Activated CD4-positive, alpha-beta memory T cell treated with anti-CD3 and anti-CD28 coated beads for 36 hours (primary cell): Measurements from ENCODE around the gene HIC1. TPM values are rescaled to one million over a fixed set of nuclear protein-coding genes. Genes with fewer than 3 reads are reported as not detected.

Source experiments
- CTCF ChIA-PET: fragments of 350-600 bp; sonication (Branson Sonifier 250); formaldehyde crosslinking; loops from one replicate; lab custom pipeline; 2021; ENCODE audit warnings: antibody characterized with exemption, inconsistent platforms; lab: Charles Lee
- POLR2A ChIA-PET: fragments of 350-600 bp; sonication (Branson Sonifier 250); formaldehyde crosslinking; loops from one replicate; lab custom pipeline; 2021; ENCODE audit warnings: antibody characterized with exemption; lab: Charles Lee
- DNase-seq: peaks from one replicate; pipeline ENCODE4 v3.0.0-alpha.2; 2020
- H3K27ac Mint-ChIP-seq: one replicate; pipeline ENCODE4 v1.8.0; 2021; ENCODE audit warnings: mixed read lengths
- H3K27me3 Mint-ChIP-seq: one replicate; pipeline ENCODE4 v1.8.0; 2021; ENCODE audit warnings: mixed read lengths
- H3K36me3 Mint-ChIP-seq: one replicate; pipeline ENCODE4 v1.8.0; 2021; ENCODE audit warnings: mixed read lengths
- H3K4me1 Mint-ChIP-seq: one replicate; pipeline ENCODE4 v1.8.0; 2021; ENCODE audit warnings: low read depth, mixed read lengths
- H3K4me3 Mint-ChIP-seq: one replicate; pipeline ENCODE4 v1.8.0; 2021; ENCODE audit warnings: mild to moderate bottlenecking, mixed read lengths
- H3K9me3 Mint-ChIP-seq: one replicate; pipeline ENCODE4 v1.8.0; 2021; ENCODE audit warnings: mixed read lengths
- intact Hi-C: fragments of 100-400 bp; cut with micrococcal nuclease; formaldehyde crosslinking; loops from one replicate; pipeline ENCODE4 v1.15.1; 2023
- total RNA-seq, 2 experiments: library from RNA; stranded (reverse); gene quantifications; one replicate each; pipeline ENCODE4 v1.2.3, GENCODE V29; 2021

HIC1 gene
- total RNA-seq, 2 experiments from 2014 or later, result 13.1 to 13.2 TPM

DNA sequence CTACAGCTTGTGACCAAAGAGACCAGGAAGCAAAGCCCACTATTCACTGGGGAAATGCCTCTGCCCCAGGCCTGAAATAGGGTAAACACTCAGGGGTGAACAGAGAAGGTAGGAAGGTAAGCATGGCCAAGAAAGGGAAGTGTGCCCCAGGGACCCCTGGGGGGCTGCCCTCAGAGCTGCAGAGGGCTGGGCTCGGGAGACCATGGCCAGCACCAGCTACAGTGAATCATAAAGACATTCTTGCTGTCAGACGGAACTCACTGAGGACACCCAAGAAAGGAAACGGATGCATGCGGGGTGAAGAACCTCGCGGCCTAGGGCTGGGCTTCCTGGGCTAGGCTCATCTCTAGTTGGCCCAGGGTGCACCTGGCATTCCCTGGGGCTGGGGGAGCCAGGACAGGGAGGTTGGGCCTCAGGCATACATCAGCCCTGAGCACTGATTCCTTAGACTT lies 9.6 kb downstream of the HIC1 start:
- POLR2A ChIA-PET, result interaction anchor here (2.0 kb wide), 1 partner anchor 9 kb away, joined by 12 read pairs; the partner anchor contains the start of gene HIC1

DNA sequence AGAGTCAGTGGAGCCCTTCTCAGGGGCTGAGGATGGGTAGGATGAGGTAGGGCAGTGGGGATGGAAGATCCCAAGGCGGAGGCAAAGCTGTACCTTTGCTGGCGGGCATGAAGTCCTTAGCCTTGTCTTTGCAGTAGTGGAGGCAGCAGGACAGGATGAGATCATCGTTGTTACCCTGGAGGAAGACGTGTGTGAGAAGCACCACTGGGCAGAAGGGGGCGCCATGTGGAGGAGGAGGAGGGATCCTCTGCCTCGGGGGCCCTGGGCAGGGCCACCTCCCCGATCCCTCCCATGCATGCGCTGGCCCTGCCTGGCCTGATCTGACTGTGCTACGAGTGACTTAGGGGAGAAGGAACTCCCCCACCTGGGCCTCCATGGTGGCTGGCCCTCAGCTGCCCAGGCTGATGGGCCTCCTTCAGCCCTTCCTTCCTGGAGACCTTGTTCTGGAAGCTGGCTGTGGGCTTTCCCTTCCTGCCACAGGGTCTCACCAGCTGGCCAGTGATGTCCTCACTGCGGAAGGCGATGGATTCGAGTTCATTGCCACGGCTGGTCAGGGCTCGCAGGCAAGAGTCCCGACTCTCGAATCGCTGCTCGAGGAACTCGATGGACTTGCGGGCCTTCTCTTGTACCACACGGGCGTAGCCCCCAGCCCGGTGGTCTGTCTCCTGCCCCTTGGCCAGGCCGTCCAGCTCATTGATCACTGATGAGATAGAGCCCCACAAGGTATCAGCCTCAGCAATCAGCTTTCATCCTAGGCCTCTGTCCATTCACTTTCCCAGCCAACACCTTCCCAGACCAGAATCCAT lies 10.3 kb downstream of the HIC1 start:
- intact Hi-C loops, result no loop called here
- POLR2A ChIA-PET, result interaction anchor here (2.0 kb wide), 1 partner anchor 9 kb away, joined by 12 read pairs; the partner anchor contains the start of gene HIC1
- Mint-ChIP-seq H3K36me3 (peaks cover 76% of the 10 kb centered on the region), H3K9me3 (no peaks in the 10 kb centered on the region), H3K27me3 (peaks cover 2% of the 10 kb centered on the region), H3K27ac (no peak overlapping the region), H3K4me1 (peaks cover 29% of the 10 kb centered on the region), H3K4me3 (no peak overlapping the region)
- CTCF ChIA-PET, result interaction anchor here (0.7 to 8.3 kb wide), 9 partner anchors 9 to 180 kb away, joined by 3 to 122 read pairs (median 5); partner anchors contain the start of gene HIC1
- DNase-seq, result peak; percentile 89

More for the DNA sequence above, 9.6 kb downstream of the HIC1 start:
- peaks cover 25% of the 10 kb centered on the region for H3K4me1 Mint-ChIP-seq
- no peak for DNase-seq
- CTCF ChIA-PET, result interaction anchor here (1.0 to 8.3 kb wide), 7 partner anchors 8 to 181 kb away, joined by 3 to 122 read pairs (median 5); partner anchors contain the start of gene HIC1
- peaks cover 3% of the 10 kb centered on the region for H3K27me3 Mint-ChIP-seq
- intact Hi-C loops, result no loop called here
- peaks cover 73% of the 10 kb centered on the region for H3K36me3 Mint-ChIP-seq
- H3K27ac Mint-ChIP-seq, result no peak overlapping the region
- no peak overlapping the region for H3K4me3 Mint-ChIP-seq
- H3K9me3 Mint-ChIP-seq, result no peaks in the 10 kb centered on the region

DNA sequence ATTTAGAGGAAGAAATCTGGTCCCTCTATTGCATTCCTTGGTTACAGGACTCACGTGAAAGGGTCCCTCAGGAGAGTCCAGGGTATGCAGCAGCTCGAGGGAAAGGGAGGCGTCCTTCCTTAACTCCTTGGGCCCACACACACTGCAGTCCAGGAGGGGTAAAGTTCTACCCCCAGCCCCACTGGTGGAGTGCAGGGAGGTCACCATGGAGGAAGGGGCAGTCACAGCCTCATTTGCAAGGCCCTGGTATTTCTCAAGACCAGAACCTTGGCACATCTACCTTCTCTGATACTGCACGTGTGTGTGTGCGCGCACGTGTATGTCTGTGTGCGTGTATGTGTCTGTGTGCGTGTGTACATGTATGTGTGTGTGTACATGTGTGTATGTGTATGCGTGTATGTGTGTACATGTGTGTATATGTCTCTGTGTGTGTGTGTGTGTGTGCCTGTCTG lies 11.1 kb downstream of the HIC1 start:
- Mint-ChIP-seq H3K27me3 (peaks cover 2% of the 10 kb centered on the region), H3K27ac (no peak overlapping the region), H3K4me1 (peaks cover 36% of the 10 kb centered on the region), H3K4me3 (no peak overlapping the region), H3K36me3 (peaks cover 70% of the 10 kb centered on the region), H3K9me3 (no peaks in the 10 kb centered on the region)
- CTCF ChIA-PET, result interaction anchor here (1.2 to 8.3 kb wide), 4 partner anchors 9 to 179 kb away, joined by 5 to 122 read pairs (median 20); partner anchors contain the start of gene HIC1
- intact Hi-C loops, result no loop called here
- POLR2A ChIA-PET, result interaction anchor here (1.1 to 2.0 kb wide), 2 partner anchors 10 to 11 kb away, joined by 4 to 12 read pairs; partner anchors contain the start of gene HIC1
- no peak for DNase-seq

- CTCF ChIA-PET, result interaction anchor here (4.3 to 8.3 kb wide), 2 partner anchors 11 to 178 kb away, joined by 36 to 122 read pairs; partner anchors contain the start of gene HIC1
- Mint-ChIP-seq H3K4me1 (peaks cover 47% of the 10 kb centered on the region), H3K27me3 (peaks cover 2% of the 10 kb centered on the region), H3K36me3 (peaks cover 70% of the 10 kb centered on the region), H3K27ac (no peak overlapping the region), H3K4me3 (peak overlapping the region; percentile 24), H3K9me3 (no peaks in the 10 kb centered on the region)
- POLR2A ChIA-PET, result interaction anchor here (1.1 to 5.7 kb wide), 2 partner anchors 12 to 21 kb away, joined by 4 to 82 read pairs; partner anchors contain the start of gene HIC1
- no peak for DNase-seq
- intact Hi-C loops, result no loop called here
Measured at GRCh38 chr17:2067048-2067561, 12.2 kb downstream of the HIC1 start.

DNA sequence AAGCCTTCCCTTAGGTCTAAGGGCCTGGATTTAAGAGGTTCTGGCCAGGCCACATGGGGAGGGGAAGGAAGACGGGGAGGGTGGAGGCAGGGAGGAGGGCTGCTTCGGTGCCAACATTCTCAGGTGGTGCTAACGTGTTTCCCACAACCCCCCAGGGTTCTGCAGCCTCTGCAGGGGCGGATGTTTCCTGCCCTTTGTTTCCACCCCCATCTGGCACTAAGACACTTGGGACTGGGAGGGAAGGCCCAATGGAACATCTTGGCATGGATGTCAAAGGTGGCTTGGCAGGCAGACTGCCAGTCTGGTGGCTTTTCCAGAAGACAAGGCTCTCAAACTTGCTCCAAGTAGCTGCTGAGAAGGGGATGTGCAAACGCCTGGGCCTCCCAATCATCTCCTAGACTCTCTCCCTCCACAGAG lies 12.7 kb downstream of the HIC1 start:
- Mint-ChIP-seq H3K4me1 (peaks cover 49% of the 10 kb centered on the region), H3K27ac (no peak overlapping the region), H3K4me3 (peak overlapping the region; percentile 24), H3K36me3 (peaks cover 70% of the 10 kb centered on the region), H3K27me3 (peaks cover 2% of the 10 kb centered on the region), H3K9me3 (no peaks in the 10 kb centered on the region)
- intact Hi-C loops, result no loop called here
- POLR2A ChIA-PET, result interaction anchor here (5.7 kb wide), 1 partner anchor 20 kb away, joined by 82 read pairs; no protein-coding TSS in a partner anchor
- no peak for DNase-seq
- CTCF ChIA-PET, result interaction anchor here (3.4 to 8.3 kb wide), 3 partner anchors 11 to 178 kb away, joined by 28 to 122 read pairs (median 36); partner anchors contain the start of gene HIC1

DNA sequence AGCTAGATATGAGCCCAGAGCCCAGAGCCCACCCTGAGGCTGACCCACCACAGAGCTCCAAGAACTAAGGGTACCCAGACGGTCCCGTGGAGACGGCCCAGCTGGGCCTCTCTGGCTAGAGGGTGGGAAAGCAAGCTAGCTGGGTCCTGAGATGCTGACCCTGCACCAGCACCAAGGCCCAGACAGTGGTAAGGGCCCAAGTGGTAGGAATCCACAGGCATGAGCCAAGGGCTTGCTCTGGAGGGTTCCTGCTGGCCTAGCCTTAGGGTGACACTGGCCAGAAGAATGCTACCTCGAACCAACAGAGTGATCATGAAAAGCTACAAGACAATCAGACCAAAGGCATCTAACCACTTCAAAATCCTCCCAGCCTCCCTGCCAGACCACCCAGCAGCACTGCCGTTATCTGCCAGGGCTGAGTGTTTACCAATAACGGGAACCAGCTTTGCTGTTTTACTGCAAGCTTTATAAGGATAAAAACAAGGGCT lies 13.2 kb downstream of the HIC1 start:
- DNase-seq, result no peak
- Mint-ChIP-seq H3K9me3 (no peaks in the 10 kb centered on the region), H3K27me3 (peaks cover 2% of the 10 kb centered on the region), H3K4me3 (peak overlapping the region; percentile 57), H3K4me1 (peaks cover 49% of the 10 kb centered on the region), H3K36me3 (peaks cover 71% of the 10 kb centered on the region), H3K27ac (peak overlapping the region; percentile 93)
- CTCF ChIA-PET, result interaction anchor here (1.1 to 8.3 kb wide), 5 partner anchors 12 to 177 kb away, joined by 3 to 122 read pairs (median 6); partner anchors contain the start of gene HIC1
- intact Hi-C loops, result no loop called here
- POLR2A ChIA-PET, result interaction anchor here (0.6 to 5.7 kb wide), 3 partner anchors 10 to 20 kb away, joined by 3 to 82 read pairs (median 9); no protein-coding TSS in a partner anchor

DNA sequence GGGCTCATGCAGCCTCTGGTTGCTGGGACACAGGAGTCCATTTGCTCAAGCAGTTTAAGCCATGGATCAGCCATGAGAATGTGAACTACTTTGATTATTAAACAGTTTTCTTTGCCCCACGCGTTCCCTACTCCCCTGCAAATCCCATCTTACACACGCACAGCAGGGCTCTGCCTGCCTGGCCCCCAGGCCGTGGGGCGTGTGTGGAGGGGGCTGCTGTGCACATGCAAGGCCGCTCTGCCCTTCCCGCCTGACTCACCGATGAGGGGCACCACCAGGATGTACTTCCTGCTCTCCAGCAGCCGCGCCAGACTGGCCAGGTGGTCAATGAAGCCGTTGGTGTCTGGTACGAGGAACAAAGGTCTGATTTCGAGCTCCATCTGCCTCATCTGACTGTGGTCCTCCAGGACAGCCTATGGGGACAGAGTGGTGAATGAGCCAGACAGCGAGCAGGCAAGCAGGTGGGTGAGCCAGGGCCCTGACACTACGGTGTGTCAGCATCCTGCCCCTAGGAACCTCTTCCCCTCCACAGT lies 13.7 kb downstream of the HIC1 start:
- Mint-ChIP-seq H3K4me3 (peak overlapping the region; percentile 57), H3K4me1 (peaks cover 49% of the 10 kb centered on the region), H3K27ac (peak overlapping the region; percentile 93), H3K9me3 (no peaks in the 10 kb centered on the region), H3K27me3 (peaks cover 2% of the 10 kb centered on the region), H3K36me3 (peaks cover 66% of the 10 kb centered on the region)
- POLR2A ChIA-PET, result interaction anchor here (0.5 to 5.7 kb wide), 4 partner anchors 10 to 19 kb away, joined by 3 to 82 read pairs (median 6); no protein-coding TSS in a partner anchor
- CTCF ChIA-PET, result interaction anchor here (1.0 to 8.3 kb wide), 7 partner anchors 12 to 176 kb away, joined by 3 to 122 read pairs (median 5); partner anchors contain the start of gene HIC1
- intact Hi-C loops, result no loop called here
- peak; percentile 71 for DNase-seq

GRCh38 chr17:2070241-2071023 lies 15.5 kb downstream of the HIC1 start:
- peaks cover 48% of the 10 kb centered on the region for H3K4me1 Mint-ChIP-seq
- H3K4me3 Mint-ChIP-seq, result peak overlapping the region; percentile 60
- POLR2A ChIA-PET, result interaction anchor here (0.5 to 5.7 kb wide), 12 partner anchors 12 to 1643 kb away, joined by 3 to 82 read pairs (median 4); no protein-coding TSS in a partner anchor
- peak; percentile 93 for DNase-seq
- H3K27me3 Mint-ChIP-seq, result peaks cover 2% of the 10 kb centered on the region
- peak overlapping the region; percentile 93 for H3K27ac Mint-ChIP-seq
- H3K36me3 Mint-ChIP-seq, result peaks cover 50% of the 10 kb centered on the region
- CTCF ChIA-PET, result interaction anchor here (0.9 to 8.3 kb wide), 8 partner anchors 13 to 212 kb away, joined by 3 to 122 read pairs (median 6); partner anchors contain the start of gene HIC1
- H3K9me3 Mint-ChIP-seq, result no peaks in the 10 kb centered on the region
- intact Hi-C loops, result loop anchor here (1.0 kb wide), 2 partner anchors 17 to 170 kb away; no protein-coding TSS in a partner anchor

DNA sequence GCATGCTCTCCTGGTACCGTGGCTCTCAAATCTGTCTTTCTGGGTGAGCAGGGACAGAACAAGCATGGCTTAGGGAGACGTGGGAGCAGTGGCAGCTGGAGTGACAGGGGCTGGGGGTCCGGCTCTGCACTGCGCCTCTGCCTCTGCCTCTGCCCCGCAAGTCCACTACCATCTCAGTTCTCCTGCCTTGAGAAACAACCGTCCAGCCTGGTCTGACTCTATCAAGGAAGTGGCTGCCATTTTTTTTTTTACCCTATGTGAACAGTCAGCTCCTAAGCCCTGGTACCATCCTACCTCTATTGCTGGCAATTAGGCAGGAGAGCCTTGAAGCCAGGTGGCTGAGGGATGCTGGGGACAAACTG lies 16.1 kb downstream of the HIC1 start:
- DNase-seq, result no peak
- ChIA-PET POLR2A (interaction anchor here (0.6 to 5.7 kb wide), 9 partner anchors 11 to 193 kb away, joined by 3 to 82 read pairs (median 5); no protein-coding TSS in a partner anchor), CTCF (interaction anchor here (0.9 to 8.3 kb wide), 7 partner anchors 13 to 212 kb away, joined by 3 to 122 read pairs (median 6); partner anchors contain the start of gene HIC1)
- Mint-ChIP-seq H3K27ac (peak overlapping the region; percentile 93), H3K4me3 (peak overlapping the region; percentile 36), H3K4me1 (peaks cover 49% of the 10 kb centered on the region), H3K36me3 (peaks cover 45% of the 10 kb centered on the region), H3K9me3 (no peaks in the 10 kb centered on the region), H3K27me3 (peaks cover 2% of the 10 kb centered on the region)
- intact Hi-C loops, result no loop called here
